Urinary bladder (tissue), 4 donors: ENCODE data around the gene OVAAL. TPM values are rescaled to one million over a fixed set of nuclear protein-coding genes. Genes with fewer than 3 reads are reported as not detected.

Experiments used
- DNase-seq: peaks from one replicate; pipeline ENCODE4 v3.0.0-alpha.2; 2015; ENCODE audit errors: extremely low spot score
- H3K27ac ChIP-seq: one replicate; pipeline ENCODE4 v1.5.1; 2013; ENCODE audit warnings: low read depth, mild to moderate bottlenecking, moderate library complexity
- H3K36me3 ChIP-seq: one replicate; pipeline ENCODE4 v1.6.1; 2013; ENCODE audit warnings: mild to moderate bottlenecking, moderate library complexity; ENCODE audit not compliant: insufficient read depth
- H3K4me1 ChIP-seq: one replicate; pipeline ENCODE4 v1.6.1; 2013; ENCODE audit warnings: mild to moderate bottlenecking, moderate library complexity; ENCODE audit not compliant: insufficient read depth
- H3K4me3 ChIP-seq: one replicate; pipeline ENCODE4 v1.5.1; 2013; ENCODE audit warnings: low read depth, low read length
- WGBS: extraction: QIAGEN DNeasy Blood & Tissue Kit; methylation state at CpG from one replicate; pipeline ENCODE4 v1.1.7; 2013; 5-methylcytosine and 5-hydroxymethylcytosine counted together
- polyA plus RNA-seq: library from polyadenylated mRNA; stranded (reverse); fragments of 200-250 nt; gene quantifications from one replicate; pipeline ENCODE4 v1.2.3, GENCODE V29; 2013
- total RNA-seq: library from RNA; depleted of rRNA; stranded (reverse); fragments of >200 nt; gene quantifications from one replicate; pipeline ENCODE4 v1.2.3, GENCODE V29; 2014
- donor health status: healthy with polysubstance abuse.
- donor health status: healthy.

Gene OVAAL
- total and polyA plus RNA-seq, 2 donors, result 0.26 TPM; not detected in 1

- 78% methylated on average over 3 of the region's 3 CpGs for WGBS
- Histone ChIP-seq H3K4me3 (no peak overlapping the region), H3K36me3 (no peaks in the 10 kb centered on the region), H3K27ac (no peak overlapping the region), H3K4me1 (no peaks in the 10 kb centered on the region)
- DNase-seq, result no peak
These were observed 34.6 kb downstream of the OVAAL start for GRCh38 chr1:180593382-180593781.

DNA sequence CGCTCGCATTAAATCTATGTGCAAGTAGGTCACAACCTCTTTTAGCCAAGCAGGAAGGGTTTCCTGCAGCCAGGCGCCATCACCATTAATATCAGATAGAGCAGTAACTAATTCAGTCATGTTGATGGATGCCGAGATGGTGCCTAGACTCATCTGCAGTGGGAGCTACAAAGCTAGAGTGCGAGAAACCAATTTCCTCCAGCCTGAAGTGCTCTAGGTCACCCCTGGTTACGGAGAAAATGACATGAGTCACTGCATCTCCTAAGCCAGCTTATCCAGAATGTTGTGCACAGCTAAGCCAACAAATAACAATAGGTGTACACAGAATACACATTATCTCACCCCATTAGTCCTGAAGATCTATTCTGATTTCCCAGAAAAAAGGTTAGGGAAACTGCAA lies 36.0 kb downstream of the OVAAL start:
- WGBS, result 88% methylated on average over 6 of the region's 6 CpGs

GRCh38 chr1:180595966-180596365 lies 37.2 kb downstream of the OVAAL start:
- Histone ChIP-seq H3K4me1 (no peaks in the 10 kb centered on the region), H3K27ac (no peak overlapping the region), H3K4me3 (no peak overlapping the region), H3K36me3 (no peaks in the 10 kb centered on the region)
- WGBS, result 85% methylated on average over 2 of the region's 2 CpGs
- no peak for DNase-seq

More for the DNA sequence above, 36.0 kb downstream of the OVAAL start:
- Histone ChIP-seq H3K27ac (no peak overlapping the region), H3K36me3 (no peaks in the 10 kb centered on the region), H3K4me1 (no peaks in the 10 kb centered on the region), H3K4me3 (no peak overlapping the region)
- DNase-seq, result no peak

GRCh38 chr1:180597520-180597919 lies 38.8 kb downstream of the OVAAL start:
- H3K36me3 ChIP-seq, result no peaks in the 10 kb centered on the region
- DNase-seq, result no peak
- H3K4me3 ChIP-seq, result no peak overlapping the region
- no peak overlapping the region for H3K27ac ChIP-seq
- H3K4me1 ChIP-seq, result no peaks in the 10 kb centered on the region

DNA sequence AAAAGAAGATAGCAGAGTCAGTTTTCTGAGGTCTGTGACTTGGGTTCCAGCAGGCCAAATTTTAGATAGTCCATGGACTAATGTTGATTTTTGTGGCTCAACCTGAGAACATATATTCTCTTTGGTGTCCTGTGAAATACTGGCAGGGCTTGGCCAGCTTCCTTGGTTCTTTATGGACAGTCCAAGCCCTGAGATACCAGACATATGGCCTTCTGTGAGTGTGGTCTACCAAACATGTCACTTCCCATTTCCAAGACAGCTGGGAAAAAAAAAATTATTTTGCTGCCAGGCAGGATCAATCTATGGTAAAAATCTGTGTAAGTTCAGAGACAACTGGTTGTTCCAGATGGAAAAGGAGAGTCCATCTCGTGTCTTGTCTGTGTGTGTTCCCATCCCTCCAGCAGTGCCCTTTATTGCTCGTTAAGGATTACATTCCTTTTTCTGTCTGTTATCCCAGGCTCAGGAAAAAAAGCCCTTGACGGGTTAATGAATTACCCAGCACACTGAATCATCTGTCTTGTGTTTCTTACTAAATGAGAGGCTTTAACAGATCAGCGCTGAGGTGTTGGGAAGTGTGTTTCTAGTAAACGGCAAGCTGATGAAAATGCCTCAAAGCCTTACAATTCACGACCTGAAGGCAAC lies 39.7 kb downstream of the OVAAL start:
- Histone ChIP-seq H3K4me3 (no peak overlapping the region), H3K27ac (no peak overlapping the region), H3K4me1 (no peaks in the 10 kb centered on the region), H3K36me3 (no peaks in the 10 kb centered on the region)
- 50% methylated on average over 6 of the region's 6 CpGs for WGBS
- no peak for DNase-seq

DNA sequence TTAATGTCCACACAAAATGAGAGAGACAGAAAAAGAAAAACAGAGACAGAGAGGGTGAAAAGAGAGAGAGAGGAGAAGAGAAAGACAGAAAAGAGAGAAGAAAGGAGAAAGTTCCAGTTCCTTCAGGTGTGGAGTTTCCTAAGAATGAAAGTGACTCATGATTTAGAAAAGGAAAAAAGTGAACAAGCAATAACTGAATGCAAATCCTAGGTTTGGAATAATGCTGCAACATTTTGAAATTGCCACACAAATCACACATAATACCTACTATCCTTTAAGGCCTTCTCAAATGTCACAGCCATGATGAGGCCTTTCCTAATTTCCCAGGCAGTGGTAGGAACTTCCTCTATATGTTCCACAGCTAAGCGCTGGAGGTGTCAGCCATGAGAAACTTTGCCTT lies 41.6 kb downstream of the OVAAL start:
- WGBS, result 97% methylated on average over 1 of the region's 1 CpG
- H3K4me1 ChIP-seq, result no peaks in the 10 kb centered on the region
- no peak overlapping the region for H3K27ac ChIP-seq
- DNase-seq, result no peak
- H3K36me3 ChIP-seq, result no peaks in the 10 kb centered on the region
- no peak overlapping the region for H3K4me3 ChIP-seq

DNA sequence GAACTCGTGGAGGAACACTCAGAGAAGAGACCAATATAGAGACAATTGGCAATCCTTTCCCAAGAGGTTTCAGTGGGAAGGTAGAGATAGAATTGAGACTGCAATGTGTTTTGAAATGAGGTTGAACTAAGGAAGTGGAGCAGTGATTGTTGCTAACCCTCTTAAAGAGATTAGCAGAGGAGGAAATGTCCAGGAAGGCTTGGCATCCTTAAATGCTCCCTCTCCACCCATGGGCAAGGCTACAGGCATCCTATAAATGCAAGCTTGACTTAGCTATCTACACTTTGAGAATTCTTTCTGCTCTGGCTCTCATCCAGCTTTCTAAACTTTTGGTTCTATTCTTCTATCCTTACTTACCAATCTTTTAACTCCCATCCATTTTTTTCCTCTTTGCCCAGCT lies 42.7 kb downstream of the OVAAL start:
- no peak overlapping the region for H3K27ac ChIP-seq
- no peak overlapping the region for H3K4me3 ChIP-seq
- no peak for DNase-seq
- WGBS, result 84% methylated on average over 1 of the region's 1 CpG
- H3K36me3 ChIP-seq, result no peaks in the 10 kb centered on the region
- no peaks in the 10 kb centered on the region for H3K4me1 ChIP-seq

- no peak overlapping the region for H3K4me3 ChIP-seq
- 85% methylated on average over 6 of the region's 6 CpGs for WGBS
- no peak for DNase-seq
These were observed 44.6 kb downstream of the OVAAL start for GRCh38 chr1:180603223-180603849.

DNA sequence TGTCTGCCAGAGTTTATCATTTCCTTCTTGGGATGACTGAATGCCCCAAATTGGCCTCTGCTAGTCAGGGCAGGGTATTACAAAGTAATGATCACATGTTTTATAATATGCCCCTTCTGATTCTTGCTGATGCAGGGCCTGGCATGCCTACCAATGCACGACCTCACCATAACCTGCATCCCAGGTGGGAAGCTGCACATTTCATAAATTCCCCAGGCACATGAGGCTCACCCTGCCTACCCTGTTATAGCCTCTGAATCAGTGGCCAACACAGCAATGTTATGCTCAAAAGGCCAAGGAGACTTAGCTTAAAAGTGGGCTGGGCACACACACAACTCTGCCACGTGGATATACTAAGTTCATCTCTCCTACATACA lies 45.1 kb downstream of the OVAAL start:
- WGBS, result 85% methylated on average over 2 of the region's 2 CpGs
- Histone ChIP-seq H3K36me3 (no peaks in the 10 kb centered on the region), H3K27ac (no peak overlapping the region), H3K4me1 (no peaks in the 10 kb centered on the region), H3K4me3 (no peak overlapping the region)
- DNase-seq, result no peak

More at GRCh38 chr1:180603223-180603849, 44.6 kb downstream of the OVAAL start:
- no peaks in the 10 kb centered on the region for H3K4me1 ChIP-seq
- no peaks in the 10 kb centered on the region for H3K36me3 ChIP-seq
- no peak overlapping the region for H3K27ac ChIP-seq

- Histone ChIP-seq H3K4me1 (no peaks in the 10 kb centered on the region), H3K36me3 (no peaks in the 10 kb centered on the region), H3K4me3 (no peak overlapping the region), H3K27ac (no peak overlapping the region)
- 75% methylated on average over 2 of the region's 2 CpGs for WGBS
- DNase-seq, result no peak
These were observed 47.4 kb downstream of the OVAAL start for GRCh38 chr1:180606155-180606554.

DNA sequence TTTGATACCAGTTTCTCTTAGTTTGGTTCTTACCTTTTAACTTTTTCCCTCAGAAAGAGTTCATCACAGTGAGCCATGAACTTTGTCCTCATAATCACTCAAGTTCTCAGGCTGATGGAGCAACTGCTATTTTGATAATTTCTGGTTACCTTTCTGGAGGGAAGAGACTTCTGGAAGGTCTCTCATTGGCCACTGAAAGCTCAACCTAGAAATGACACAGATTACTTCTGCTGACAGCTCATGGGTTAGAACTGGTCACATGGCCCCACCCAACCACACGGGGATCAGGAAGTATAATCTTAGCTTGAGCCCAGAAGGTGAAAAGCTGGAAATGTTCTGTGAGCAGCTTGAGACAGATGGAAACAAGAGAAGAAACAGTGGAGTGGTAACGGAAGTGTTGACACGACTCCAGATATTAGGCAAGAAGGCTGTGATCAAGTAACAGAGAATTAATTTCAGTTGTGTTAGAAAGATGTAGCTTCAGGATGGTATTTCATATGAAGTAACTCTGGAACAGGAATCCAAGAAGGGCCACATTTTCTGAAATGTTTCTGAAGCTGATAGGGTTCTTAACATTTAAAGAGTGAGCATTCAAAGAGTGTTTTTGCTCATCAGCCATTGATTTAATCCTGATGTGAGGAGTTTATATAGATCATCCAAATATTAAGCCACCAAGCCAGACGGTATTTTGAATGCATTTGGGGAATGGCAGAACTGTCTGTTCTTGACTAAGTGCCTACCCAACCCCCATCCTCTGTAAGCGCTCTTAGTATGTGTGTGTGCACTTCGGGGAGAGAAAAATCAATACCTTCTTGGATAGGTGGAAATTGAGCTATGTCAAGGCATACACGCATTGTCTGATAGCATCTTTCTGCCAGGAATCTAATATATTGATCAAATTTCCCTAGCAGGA lies 51.1 kb downstream of the OVAAL start:
- Histone ChIP-seq H3K36me3 (no peaks in the 10 kb centered on the region), H3K4me3 (no peak overlapping the region), H3K4me1 (no peaks in the 10 kb centered on the region), H3K27ac (no peak overlapping the region)
- DNase-seq, result no peak
- WGBS, result 69% methylated on average over 7 of the region's 7 CpGs

DNA sequence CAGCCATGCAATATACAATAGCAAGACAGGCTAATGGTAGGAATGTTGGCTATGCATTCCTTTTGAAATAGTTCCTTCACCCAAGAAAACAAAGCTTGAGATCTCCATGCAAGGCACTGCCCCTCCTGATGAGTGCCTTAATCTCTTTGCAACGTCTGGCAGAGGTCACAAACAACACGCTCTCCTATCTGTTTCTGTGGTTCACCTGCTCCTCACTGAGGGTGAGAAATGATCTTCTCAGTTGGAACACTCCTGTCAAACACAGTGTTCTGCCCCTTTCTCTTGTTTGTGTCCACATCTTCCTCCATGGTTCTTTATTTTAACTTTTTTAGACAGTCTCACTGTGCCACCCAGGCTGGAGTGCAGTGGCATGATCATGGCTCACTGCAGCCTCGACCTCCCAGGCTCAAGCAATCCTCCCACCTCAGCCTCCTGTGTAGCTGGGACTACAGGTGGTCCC lies 51.8 kb downstream of the OVAAL start:
- WGBS, result 68% methylated on average over 3 of the region's 3 CpGs
- H3K27ac ChIP-seq, result no peak overlapping the region
- H3K4me1 ChIP-seq, result no peaks in the 10 kb centered on the region
- no peaks in the 10 kb centered on the region for H3K36me3 ChIP-seq
- DNase-seq, result no peak
- H3K4me3 ChIP-seq, result no peak overlapping the region

GRCh38 chr1:180611016-180611930 lies 52.5 kb downstream of the OVAAL start:
- no peak overlapping the region for H3K4me3 ChIP-seq
- H3K36me3 ChIP-seq, result no peaks in the 10 kb centered on the region
- no peak overlapping the region for H3K27ac ChIP-seq
- WGBS, result 27% methylated on average over 9 of the region's 9 CpGs
- peaks cover 1% of the 10 kb centered on the region for H3K4me1 ChIP-seq
- DNase-seq, result no peak
